ENCODE data around the gene PSD.

The PSD gene

GRCh38 chr10:102389894-102390293 lies 28.7 kb downstream of the PSD start:
- DNase-seq (ENCODE audit: extremely low spot score), result no peak
- ChIA-PET POLR2A (interaction anchor here (1.1 kb wide), 1 partner anchor 30 kb away, joined by 3 read pairs; the partner anchor contains the start of gene FBXL15), CTCF (interaction anchor here (0.6 kb wide), 1 partner anchor 49 kb away, joined by 8 read pairs; no protein-coding TSS in a partner anchor)
- TF ChIP-seq FOXM1 (IDR thresholded peaks at IDR 0.05; ENCODE audit: borderline replicate concordance), result no peak
- no peak for TF ChIP-seq L3MBTL2 (conservative IDR thresholded peaks at IDR 0.05)
- TF ChIP-seq LEF1 (IDR thresholded peaks at IDR 0.05; ENCODE audit: borderline replicate concordance), result no peak
- TF ChIP-seq SP1 (IDR thresholded peaks at IDR 0.05), result no peak
- TF ChIP-seq ELF4 (IDR thresholded peaks at IDR 0.05), result no peak
- TF ChIP-seq CTBP1 (IDR thresholded peaks at IDR 0.05; ENCODE audit: borderline replicate concordance), result no peak
- TF ChIP-seq ZNF384 (IDR thresholded peaks at IDR 0.05), result no peak
- TF ChIP-seq FOXA1 (IDR thresholded peaks at IDR 0.05), result no peak
- TF ChIP-seq BHLHE40 (IDR thresholded peaks at IDR 0.05; ENCODE audit: borderline replicate concordance), result no peak
- no peak for TF ChIP-seq SUZ12 (IDR thresholded peaks at IDR 0.05)
- no peak for TF ChIP-seq NFRKB (IDR thresholded peaks at IDR 0.05)
- no peak for TF ChIP-seq ARNT (IDR thresholded peaks at IDR 0.05)
- TF ChIP-seq PKNOX1 (IDR thresholded peaks at IDR 0.05), result no peak
- no peak for TF ChIP-seq HDGF (IDR thresholded peaks at IDR 0.05; ENCODE audit: borderline replicate concordance)

- TF ChIP-seq FOXM1 (IDR thresholded peaks at IDR 0.05; ENCODE audit: borderline replicate concordance) (no peak), TARDBP (IDR thresholded peaks at IDR 0.05) (no peak), ZNF384 (IDR thresholded peaks at IDR 0.05) (no peak), SP1 (IDR thresholded peaks at IDR 0.05) (no peak), LEF1 (IDR thresholded peaks at IDR 0.05; ENCODE audit: borderline replicate concordance) (no peak), BHLHE40 (IDR thresholded peaks at IDR 0.05; ENCODE audit: borderline replicate concordance) (no peak), ARNT (IDR thresholded peaks at IDR 0.05) (no peak), L3MBTL2 (conservative IDR thresholded peaks at IDR 0.05) (no peak), ELF4 (IDR thresholded peaks at IDR 0.05) (no peak), HDGF (IDR thresholded peaks at IDR 0.05; ENCODE audit: borderline replicate concordance) (no peak)
- no peak for DNase-seq (ENCODE audit: extremely low spot score)
- ChIA-PET POLR2A (no interaction called here), CTCF (interaction anchor here (1.0 to 2.5 kb wide), 6 partner anchors 9 to 155 kb away, joined by 4 to 18 read pairs (median 10); no protein-coding TSS in a partner anchor)
These were observed 33.8 kb downstream of the PSD start for GRCh38 chr10:102384606-102385429.

- ChIA-PET POLR2A (interaction anchor here (0.8 kb wide), 1 partner anchor 11 kb away, joined by 4 read pairs; the partner anchor contains the start of gene NFKB2), CTCF (interaction anchor here (0.6 to 2.5 kb wide), 10 partner anchors 10 to 191 kb away, joined by 3 to 18 read pairs (median 5); no protein-coding TSS in a partner anchor)
- TF ChIP-seq L3MBTL2 (conservative IDR thresholded peaks at IDR 0.05) (no peak), SP1 (IDR thresholded peaks at IDR 0.05) (no peak), NFRKB (IDR thresholded peaks at IDR 0.05) (no peak), FOXM1 (IDR thresholded peaks at IDR 0.05; ENCODE audit: borderline replicate concordance) (no peak), BHLHE40 (IDR thresholded peaks at IDR 0.05; ENCODE audit: borderline replicate concordance) (no peak), FOXA1 (IDR thresholded peaks at IDR 0.05) (no peak), CTBP1 (IDR thresholded peaks at IDR 0.05; ENCODE audit: borderline replicate concordance) (no peak), FOXK2 (IDR thresholded peaks at IDR 0.05) (no peak), ARNT (IDR thresholded peaks at IDR 0.05) (no peak), SUZ12 (IDR thresholded peaks at IDR 0.05) (no peak), LEF1 (IDR thresholded peaks at IDR 0.05; ENCODE audit: borderline replicate concordance) (no peak), PKNOX1 (IDR thresholded peaks at IDR 0.05) (no peak), HDGF (IDR thresholded peaks at IDR 0.05; ENCODE audit: borderline replicate concordance) (no peak), ZNF384 (IDR thresholded peaks at IDR 0.05) (no peak), TARDBP (IDR thresholded peaks at IDR 0.05) (no peak), ELF4 (IDR thresholded peaks at IDR 0.05) (no peak)
- DNase-seq (ENCODE audit: extremely low spot score), result peak; percentile 48
These were observed 34.5 kb downstream of the PSD start for GRCh38 chr10:102384053-102384452.

- TF ChIP-seq TARDBP (IDR thresholded peaks at IDR 0.05) (no peak), ZNF384 (IDR thresholded peaks at IDR 0.05) (no peak), SUZ12 (IDR thresholded peaks at IDR 0.05) (no peak), ARNT (IDR thresholded peaks at IDR 0.05) (no peak), FOXM1 (IDR thresholded peaks at IDR 0.05; ENCODE audit: borderline replicate concordance) (no peak), PKNOX1 (IDR thresholded peaks at IDR 0.05) (no peak), FOXK2 (IDR thresholded peaks at IDR 0.05) (no peak), LEF1 (IDR thresholded peaks at IDR 0.05; ENCODE audit: borderline replicate concordance) (no peak), FOXA1 (IDR thresholded peaks at IDR 0.05) (no peak), HDGF (IDR thresholded peaks at IDR 0.05; ENCODE audit: borderline replicate concordance) (no peak)
- ChIA-PET CTCF (interaction anchor here (0.6 to 1.2 kb wide), 2 partner anchors 34 to 163 kb away, joined by 3 read pairs; no protein-coding TSS in a partner anchor), POLR2A (no interaction called here)
- no peak for DNase-seq (ENCODE audit: extremely low spot score)
These were observed 35.7 kb downstream of the PSD start for GRCh38 chr10:102382871-102383270.

- POLR2A ChIA-PET, result no interaction called here
- no peak for TF ChIP-seq PKNOX1 (IDR thresholded peaks at IDR 0.05)
- TF ChIP-seq SUZ12 (IDR thresholded peaks at IDR 0.05), result no peak
- TF ChIP-seq ELF4 (IDR thresholded peaks at IDR 0.05), result no peak
- no peak for TF ChIP-seq BHLHE40 (IDR thresholded peaks at IDR 0.05; ENCODE audit: borderline replicate concordance)
- no peak for TF ChIP-seq LEF1 (IDR thresholded peaks at IDR 0.05; ENCODE audit: borderline replicate concordance)
- no peak for TF ChIP-seq NFRKB (IDR thresholded peaks at IDR 0.05)
- TF ChIP-seq FOXK2 (IDR thresholded peaks at IDR 0.05), result no peak
- TF ChIP-seq ARNT (IDR thresholded peaks at IDR 0.05), result no peak
- no peak for TF ChIP-seq SP1 (IDR thresholded peaks at IDR 0.05)
- TF ChIP-seq L3MBTL2 (conservative IDR thresholded peaks at IDR 0.05), result no peak
- CTCF ChIA-PET, result interaction anchor here (0.6 to 1.7 kb wide), 3 partner anchors 9 to 163 kb away, joined by 3 to 5 read pairs (median 3); no protein-coding TSS in a partner anchor
- no peak for DNase-seq (ENCODE audit: extremely low spot score)
These were observed 36.6 kb downstream of the PSD start for GRCh38 chr10:102381983-102382382.
